Uterus (tissue), 2 donors: ENCODE results near the gene MCM5.

Experiments used
- POLR2A ChIP-seq, 2 donors: fragments of 450-650 bp; IDR thresholded peaks; one replicate each; pipeline ENCODE4 v1.6.1; 2016; ENCODE audit warnings: antibody characterized with exemption in 2 of 2, mild to moderate bottlenecking in 1 of 2, moderate library complexity in 1 of 2
- TF ChIP-seq, protein P1 (sequence below), 4 experiments: fragments of 200-600 bp in 2 of 4; fragments of 450-650 bp in 2 of 4; sonication (generic) in 2 of 4; IDR thresholded peaks; one replicate each; pipeline ENCODE4 v1.5.1; 2016 to 2019; ENCODE audit warnings: antibody characterized with exemption in 4 of 4, mild to moderate bottlenecking in 2 of 4, moderate library complexity in 1 of 4

DNA sequence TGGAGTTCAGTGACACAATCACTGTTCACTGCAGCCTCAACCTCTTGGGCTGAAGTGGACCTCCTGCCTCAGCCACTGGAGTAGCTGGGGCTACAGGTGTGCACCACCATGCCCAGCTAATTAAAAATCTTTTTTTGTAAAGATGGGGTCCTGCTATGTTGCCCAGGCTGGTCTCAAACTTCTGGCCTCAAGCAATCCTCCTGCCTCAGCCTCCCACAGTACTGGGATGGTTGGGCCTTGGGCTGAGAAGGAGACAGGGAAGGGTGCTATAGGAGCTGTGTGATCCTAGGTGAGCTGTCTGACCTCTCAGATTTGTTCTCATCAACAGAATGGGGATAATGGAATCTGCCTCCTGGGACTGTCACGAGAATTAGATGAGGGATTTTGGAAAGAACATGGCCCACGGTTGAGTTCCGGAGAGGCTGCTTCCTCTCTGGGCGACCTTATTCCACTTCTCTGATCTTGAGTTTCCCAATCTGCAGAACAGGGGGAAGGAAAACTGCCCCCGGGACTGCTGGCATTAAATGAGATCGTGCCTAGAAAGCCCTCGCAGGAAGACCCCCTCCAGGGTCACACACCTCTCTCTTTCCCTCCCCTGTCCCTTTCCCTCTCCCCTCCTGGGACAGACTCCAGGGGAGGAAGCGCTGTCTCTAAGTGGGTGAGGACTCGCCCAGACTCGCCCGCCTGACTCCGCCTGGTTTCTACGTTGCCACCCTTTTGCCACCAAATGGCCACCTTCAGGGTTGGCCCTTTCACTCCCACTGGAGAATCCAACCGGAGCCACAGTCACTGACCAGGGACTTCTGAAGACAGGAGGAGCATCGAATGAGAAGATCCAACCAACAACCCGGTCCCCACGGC lies 50.1 kb downstream of the MCM5 start:
- TF ChIP-seq, protein P1, sequence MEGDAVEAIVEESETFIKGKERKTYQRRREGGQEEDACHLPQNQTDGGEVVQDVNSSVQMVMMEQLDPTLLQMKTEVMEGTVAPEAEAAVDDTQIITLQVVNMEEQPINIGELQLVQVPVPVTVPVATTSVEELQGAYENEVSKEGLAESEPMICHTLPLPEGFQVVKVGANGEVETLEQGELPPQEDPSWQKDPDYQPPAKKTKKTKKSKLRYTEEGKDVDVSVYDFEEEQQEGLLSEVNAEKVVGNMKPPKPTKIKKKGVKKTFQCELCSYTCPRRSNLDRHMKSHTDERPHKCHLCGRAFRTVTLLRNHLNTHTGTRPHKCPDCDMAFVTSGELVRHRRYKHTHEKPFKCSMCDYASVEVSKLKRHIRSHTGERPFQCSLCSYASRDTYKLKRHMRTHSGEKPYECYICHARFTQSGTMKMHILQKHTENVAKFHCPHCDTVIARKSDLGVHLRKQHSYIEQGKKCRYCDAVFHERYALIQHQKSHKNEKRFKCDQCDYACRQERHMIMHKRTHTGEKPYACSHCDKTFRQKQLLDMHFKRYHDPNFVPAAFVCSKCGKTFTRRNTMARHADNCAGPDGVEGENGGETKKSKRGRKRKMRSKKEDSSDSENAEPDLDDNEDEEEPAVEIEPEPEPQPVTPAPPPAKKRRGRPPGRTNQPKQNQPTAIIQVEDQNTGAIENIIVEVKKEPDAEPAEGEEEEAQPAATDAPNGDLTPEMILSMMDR (IDR thresholded peaks at IDR 0.05): no peak
- TF ChIP-seq POLR2A (IDR thresholded peaks at IDR 0.05): no peak
